Measurements from ENCODE around the gene C4orf50.

C4orf50 gene

GRCh38 chr4:6042293-6043063 is 24.2 kb upstream of the C4orf50 start:
- peaks cover 47% of the 10 kb centered on the region for H3K27me3 Mint-ChIP-seq (ENCODE audit: low read depth)
- no peaks in the 10 kb centered on the region for H3K4me1 Mint-ChIP-seq
- H3K4me3 Mint-ChIP-seq = no peak overlapping the region
- no peak overlapping the region for H3K27ac Mint-ChIP-seq
- H3K36me3 Mint-ChIP-seq (ENCODE audit: low read depth) = no peaks in the 10 kb centered on the region
- no peaks in the 10 kb centered on the region for H3K9me3 Mint-ChIP-seq
- TF ChIP-seq CTCF (IDR thresholded peaks at IDR 0.05; ENCODE audit: unreplicated experiment in 3 of 3) = no peak

- no peak for TF ChIP-seq CTCF (IDR thresholded peaks at IDR 0.05; ENCODE audit: unreplicated experiment in 3 of 3)
- Mint-ChIP-seq H3K4me3 (no peak overlapping the region), H3K36me3 (ENCODE audit: low read depth) (no peaks in the 10 kb centered on the region), H3K27ac (no peak overlapping the region), H3K9me3 (no peaks in the 10 kb centered on the region), H3K27me3 (ENCODE audit: low read depth) (peaks cover 47% of the 10 kb centered on the region), H3K4me1 (no peaks in the 10 kb centered on the region)
These were observed 23.6 kb upstream of the C4orf50 start for GRCh38 chr4:6041800-6042199.

DNA sequence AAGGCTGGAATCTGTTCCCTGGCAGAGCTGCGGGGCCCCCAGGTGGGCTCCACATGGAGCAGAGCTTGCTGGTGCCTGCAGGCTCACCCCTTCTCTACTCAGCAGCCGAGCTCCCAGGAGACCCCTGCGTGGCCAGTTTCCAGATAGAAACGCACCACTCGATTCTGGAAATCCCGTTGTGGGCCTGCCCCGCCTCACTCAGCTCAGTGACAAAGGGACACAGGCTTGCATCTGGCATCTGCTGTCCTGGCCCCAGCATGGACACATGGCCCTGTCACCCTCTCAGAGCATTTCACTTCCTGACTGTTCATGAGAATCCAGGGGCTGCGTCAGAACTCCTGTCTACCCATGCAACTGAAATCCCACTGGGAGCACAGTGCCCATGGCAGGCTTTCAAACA is 20.5 kb upstream of the C4orf50 start:
- no peak for TF ChIP-seq CTCF (IDR thresholded peaks at IDR 0.05; ENCODE audit: unreplicated experiment in 3 of 3)
- Mint-ChIP-seq H3K9me3 (no peaks in the 10 kb centered on the region), H3K27me3 (ENCODE audit: low read depth) (peaks cover 31% of the 10 kb centered on the region), H3K4me1 (no peaks in the 10 kb centered on the region), H3K4me3 (no peak overlapping the region), H3K36me3 (ENCODE audit: low read depth) (no peaks in the 10 kb centered on the region), H3K27ac (no peak overlapping the region)

DNA sequence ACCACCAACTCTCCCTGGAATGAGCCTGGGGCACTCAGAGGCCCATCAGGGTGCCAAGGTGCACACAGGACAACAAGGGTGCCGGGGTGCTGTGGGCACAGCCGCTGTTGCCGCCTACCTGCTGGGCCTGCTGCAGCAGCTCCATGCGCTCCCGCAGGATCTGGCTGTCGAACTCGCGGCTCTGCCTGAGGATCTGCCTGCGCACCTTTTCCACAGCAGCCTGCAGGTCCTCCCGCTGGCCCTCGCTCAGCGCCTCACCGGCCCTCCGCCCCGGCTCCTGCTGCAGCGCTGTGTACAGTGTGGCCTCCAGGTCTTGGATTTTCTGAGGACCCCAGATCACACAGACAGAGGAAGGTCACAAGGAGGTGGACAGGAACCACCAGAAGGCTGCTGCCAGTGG is 17.6 kb upstream of the C4orf50 start:
- peaks cover 20% of the 10 kb centered on the region for H3K27me3 Mint-ChIP-seq (ENCODE audit: low read depth)
- no peak overlapping the region for H3K27ac Mint-ChIP-seq
- H3K9me3 Mint-ChIP-seq = no peaks in the 10 kb centered on the region
- no peak for TF ChIP-seq CTCF (IDR thresholded peaks at IDR 0.05; ENCODE audit: unreplicated experiment in 3 of 3)
- H3K4me1 Mint-ChIP-seq = peaks cover 25% of the 10 kb centered on the region
- no peaks in the 10 kb centered on the region for H3K36me3 Mint-ChIP-seq (ENCODE audit: low read depth)
- no peak overlapping the region for H3K4me3 Mint-ChIP-seq

DNA sequence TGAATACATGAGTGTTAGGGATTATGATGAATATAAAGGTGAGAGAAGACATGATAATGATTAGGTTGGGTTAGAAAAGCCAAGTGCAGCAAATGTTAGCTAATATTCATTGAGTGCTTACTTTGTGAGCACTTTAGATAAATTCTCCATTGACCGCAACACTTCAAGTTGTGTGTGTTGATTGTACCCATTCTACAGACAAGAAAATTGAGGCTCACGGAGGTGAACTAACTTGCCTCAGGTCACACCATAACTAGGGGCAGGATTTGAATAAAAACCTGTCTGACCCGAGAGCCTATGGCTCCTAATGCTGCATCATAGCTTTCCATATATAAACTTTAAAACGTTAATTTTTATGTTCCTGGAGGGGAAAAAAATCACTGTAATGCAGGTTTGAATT is 15.2 kb upstream of the C4orf50 start:
- TF ChIP-seq CTCF (IDR thresholded peaks at IDR 0.05; ENCODE audit: unreplicated experiment in 3 of 3) = no peak
- peak overlapping the region in 1 of 3 experiments; percentile 9 for H3K27ac Mint-ChIP-seq
- no peaks in the 10 kb centered on the region for H3K36me3 Mint-ChIP-seq (ENCODE audit: low read depth)
- peaks cover 20% of the 10 kb centered on the region for H3K27me3 Mint-ChIP-seq (ENCODE audit: low read depth)
- H3K4me1 Mint-ChIP-seq = peaks cover 36% of the 10 kb centered on the region
- H3K4me3 Mint-ChIP-seq = no peak overlapping the region
- no peaks in the 10 kb centered on the region for H3K9me3 Mint-ChIP-seq

All from nephron (organoid).